ENCODE measurements around the gene INAFM1. TPM values are rescaled to one million over a fixed set of nuclear protein-coding genes. Genes with fewer than 3 reads are reported as not detected.
A peak's percentile ranks its signal among the peaks of the same experiment; 100 is the strongest.

INAFM1 gene
- total and polyA plus RNA-seq, 4 donors = 1.5 to 2.5 (median 1.9) TPM

DNA sequence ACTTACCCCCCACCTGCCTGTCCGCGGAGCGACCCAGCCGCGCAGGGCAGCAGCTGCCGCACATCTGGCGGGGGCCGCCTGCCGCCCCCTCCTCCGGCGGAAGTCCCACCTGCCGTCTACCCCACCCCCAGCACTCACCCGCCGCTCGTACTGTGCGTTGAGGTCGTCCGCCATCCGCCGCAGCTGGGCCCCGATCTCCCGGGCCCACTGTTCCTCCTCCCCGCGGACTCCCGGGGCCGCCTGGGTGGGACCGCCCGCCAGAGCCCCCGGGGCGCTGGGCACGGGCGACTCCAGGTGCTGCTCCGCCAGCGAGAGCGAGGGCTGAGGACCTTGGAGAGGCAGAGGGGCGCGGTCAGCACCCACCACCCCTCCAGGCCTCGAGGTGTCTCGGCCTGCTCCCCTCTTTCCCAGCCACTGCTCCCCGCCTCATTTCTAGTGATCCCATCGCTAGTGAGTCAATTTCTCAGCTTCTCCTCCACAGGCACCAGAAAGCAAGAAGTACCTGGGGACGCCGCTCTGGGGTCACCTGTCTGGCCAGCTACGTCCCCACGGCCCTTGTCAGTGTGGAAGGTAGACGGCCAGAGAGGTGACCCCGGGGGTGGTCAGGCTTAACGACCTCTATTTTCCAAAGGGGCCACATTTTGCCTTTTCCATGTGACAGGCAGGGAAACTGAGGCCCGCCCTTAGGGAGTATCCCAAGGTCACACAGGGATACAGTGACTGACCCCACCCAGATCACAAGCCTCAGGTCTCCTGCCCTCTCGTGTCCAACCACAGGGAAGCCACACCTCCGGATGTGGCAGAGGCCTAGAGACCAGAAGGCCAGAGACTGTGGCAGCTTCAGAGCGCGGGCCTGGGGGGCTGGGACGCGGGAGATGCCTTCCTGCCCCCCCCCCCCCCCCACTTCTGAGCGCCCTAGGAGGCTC, 48.0 kb upstream of the INAFM1 start (continued):
- TF ChIP-seq, protein P1, sequence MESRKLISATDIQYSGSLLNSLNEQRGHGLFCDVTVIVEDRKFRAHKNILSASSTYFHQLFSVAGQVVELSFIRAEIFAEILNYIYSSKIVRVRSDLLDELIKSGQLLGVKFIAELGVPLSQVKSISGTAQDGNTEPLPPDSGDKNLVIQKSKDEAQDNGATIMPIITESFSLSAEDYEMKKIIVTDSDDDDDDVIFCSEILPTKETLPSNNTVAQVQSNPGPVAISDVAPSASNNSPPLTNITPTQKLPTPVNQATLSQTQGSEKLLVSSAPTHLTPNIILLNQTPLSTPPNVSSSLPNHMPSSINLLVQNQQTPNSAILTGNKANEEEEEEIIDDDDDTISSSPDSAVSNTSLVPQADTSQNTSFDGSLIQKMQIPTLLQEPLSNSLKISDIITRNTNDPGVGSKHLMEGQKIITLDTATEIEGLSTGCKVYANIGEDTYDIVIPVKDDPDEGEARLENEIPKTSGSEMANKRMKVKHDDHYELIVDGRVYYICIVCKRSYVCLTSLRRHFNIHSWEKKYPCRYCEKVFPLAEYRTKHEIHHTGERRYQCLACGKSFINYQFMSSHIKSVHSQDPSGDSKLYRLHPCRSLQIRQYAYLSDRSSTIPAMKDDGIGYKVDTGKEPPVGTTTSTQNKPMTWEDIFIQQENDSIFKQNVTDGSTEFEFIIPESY (IDR thresholded peaks at IDR 0.05) = no peak
- no peak for TF ChIP-seq EGR1 (IDR thresholded peaks at IDR 0.05; ENCODE audit: low read depth in 2 of 2)
- TF ChIP-seq YY1 (IDR thresholded peaks at IDR 0.05) = peak; percentile 76

DNA sequence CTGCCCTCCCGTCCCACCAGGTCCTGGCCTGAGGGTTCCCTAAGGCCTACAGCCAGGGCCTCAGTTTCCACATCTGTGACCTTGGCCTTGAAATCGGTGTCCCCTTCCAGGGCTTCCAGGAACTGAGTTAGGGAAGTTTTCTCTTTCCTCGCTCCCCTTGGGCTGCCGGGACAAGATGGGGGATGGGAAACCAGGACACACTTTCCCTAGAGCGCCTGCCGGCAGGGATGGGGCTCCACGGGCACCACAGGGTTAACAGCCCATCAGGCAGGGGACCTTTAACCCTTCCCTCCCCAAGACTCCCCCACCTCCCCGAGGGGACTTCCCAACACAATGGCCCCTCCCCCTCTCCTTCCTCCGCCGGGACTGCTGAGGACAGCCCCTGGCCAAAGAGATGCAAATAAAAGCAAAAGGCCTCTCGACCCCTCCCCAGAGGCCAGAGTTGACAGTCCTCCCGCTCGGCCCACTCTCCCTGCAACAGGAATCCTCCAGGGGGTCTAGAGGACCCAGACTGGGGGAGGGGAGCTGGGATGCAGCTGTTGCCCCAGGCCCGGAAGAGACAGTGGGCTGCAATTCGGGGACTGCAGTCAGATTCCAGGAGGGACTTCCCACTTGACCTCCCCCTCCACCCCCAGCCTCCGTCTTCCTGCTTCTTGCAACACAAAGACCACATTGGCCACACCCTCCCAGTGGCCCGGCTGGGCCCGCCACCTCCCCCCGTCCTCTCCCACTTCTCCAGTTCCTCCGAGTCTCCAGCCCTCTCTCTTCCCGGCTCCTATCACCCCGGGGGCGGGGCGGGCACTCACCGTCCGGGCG, 47.1 kb upstream of the INAFM1 start:
- Histone ChIP-seq H3K36me3 (ENCODE audit: control insufficient read depth in 4 of 4, insufficient read depth in 3 of 4, low read depth in 1 of 4, low read length in 3 of 4) (peaks cover 0 to 3% (median 0%) of the 10 kb centered on the region in 4 donors), H3K27me3 (ENCODE audit: control insufficient read depth in 4 of 4, insufficient read depth in 4 of 4, low read length in 3 of 4) (no peaks in the 10 kb centered on the region), H3K4me1 (ENCODE audit: control insufficient read depth in 4 of 4, insufficient read depth in 4 of 4, low read length in 3 of 4) (peaks cover 9 to 42% (median 29%) of the 10 kb centered on the region in 4 donors), H3K9me3 (ENCODE audit: control insufficient read depth in 4 of 4, low read length in 3 of 4) (no peaks in the 10 kb centered on the region), H3K9ac (ENCODE audit: low read depth in 1 of 2, low read length in 2 of 2) (peak overlapping the region; percentile 60 to 74), H3K27ac (ENCODE audit: low read depth in 1 of 2, low read length in 2 of 2) (peak overlapping the region; percentile 98), H3K4me3 (ENCODE audit: low read depth in 1 of 3, low read length in 3 of 3) (peak overlapping the region; percentile 42 to 73 (median 60))
- no peak for TF ChIP-seq FOXA2 (IDR thresholded peaks at IDR 0.05)
- TF ChIP-seq, protein P2, sequence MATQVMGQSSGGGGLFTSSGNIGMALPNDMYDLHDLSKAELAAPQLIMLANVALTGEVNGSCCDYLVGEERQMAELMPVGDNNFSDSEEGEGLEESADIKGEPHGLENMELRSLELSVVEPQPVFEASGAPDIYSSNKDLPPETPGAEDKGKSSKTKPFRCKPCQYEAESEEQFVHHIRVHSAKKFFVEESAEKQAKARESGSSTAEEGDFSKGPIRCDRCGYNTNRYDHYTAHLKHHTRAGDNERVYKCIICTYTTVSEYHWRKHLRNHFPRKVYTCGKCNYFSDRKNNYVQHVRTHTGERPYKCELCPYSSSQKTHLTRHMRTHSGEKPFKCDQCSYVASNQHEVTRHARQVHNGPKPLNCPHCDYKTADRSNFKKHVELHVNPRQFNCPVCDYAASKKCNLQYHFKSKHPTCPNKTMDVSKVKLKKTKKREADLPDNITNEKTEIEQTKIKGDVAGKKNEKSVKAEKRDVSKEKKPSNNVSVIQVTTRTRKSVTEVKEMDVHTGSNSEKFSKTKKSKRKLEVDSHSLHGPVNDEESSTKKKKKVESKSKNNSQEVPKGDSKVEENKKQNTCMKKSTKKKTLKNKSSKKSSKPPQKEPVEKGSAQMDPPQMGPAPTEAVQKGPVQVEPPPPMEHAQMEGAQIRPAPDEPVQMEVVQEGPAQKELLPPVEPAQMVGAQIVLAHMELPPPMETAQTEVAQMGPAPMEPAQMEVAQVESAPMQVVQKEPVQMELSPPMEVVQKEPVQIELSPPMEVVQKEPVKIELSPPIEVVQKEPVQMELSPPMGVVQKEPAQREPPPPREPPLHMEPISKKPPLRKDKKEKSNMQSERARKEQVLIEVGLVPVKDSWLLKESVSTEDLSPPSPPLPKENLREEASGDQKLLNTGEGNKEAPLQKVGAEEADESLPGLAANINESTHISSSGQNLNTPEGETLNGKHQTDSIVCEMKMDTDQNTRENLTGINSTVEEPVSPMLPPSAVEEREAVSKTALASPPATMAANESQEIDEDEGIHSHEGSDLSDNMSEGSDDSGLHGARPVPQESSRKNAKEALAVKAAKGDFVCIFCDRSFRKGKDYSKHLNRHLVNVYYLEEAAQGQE (IDR thresholded peaks at IDR 0.05) = no peak
- no peak for TF ChIP-seq TAF1 (conservative IDR thresholded peaks at IDR 0.05)
- no peak for TF ChIP-seq JUND (IDR thresholded peaks at IDR 0.05)
- no peak for TF ChIP-seq GABPA (IDR thresholded peaks at IDR 0.05 in 1 of 2, conservative IDR thresholded peaks at IDR 0.05 in 1 of 2)
- TF ChIP-seq SP1 (IDR thresholded peaks at IDR 0.05) = peak; percentile 15
- TF ChIP-seq, protein P3, sequence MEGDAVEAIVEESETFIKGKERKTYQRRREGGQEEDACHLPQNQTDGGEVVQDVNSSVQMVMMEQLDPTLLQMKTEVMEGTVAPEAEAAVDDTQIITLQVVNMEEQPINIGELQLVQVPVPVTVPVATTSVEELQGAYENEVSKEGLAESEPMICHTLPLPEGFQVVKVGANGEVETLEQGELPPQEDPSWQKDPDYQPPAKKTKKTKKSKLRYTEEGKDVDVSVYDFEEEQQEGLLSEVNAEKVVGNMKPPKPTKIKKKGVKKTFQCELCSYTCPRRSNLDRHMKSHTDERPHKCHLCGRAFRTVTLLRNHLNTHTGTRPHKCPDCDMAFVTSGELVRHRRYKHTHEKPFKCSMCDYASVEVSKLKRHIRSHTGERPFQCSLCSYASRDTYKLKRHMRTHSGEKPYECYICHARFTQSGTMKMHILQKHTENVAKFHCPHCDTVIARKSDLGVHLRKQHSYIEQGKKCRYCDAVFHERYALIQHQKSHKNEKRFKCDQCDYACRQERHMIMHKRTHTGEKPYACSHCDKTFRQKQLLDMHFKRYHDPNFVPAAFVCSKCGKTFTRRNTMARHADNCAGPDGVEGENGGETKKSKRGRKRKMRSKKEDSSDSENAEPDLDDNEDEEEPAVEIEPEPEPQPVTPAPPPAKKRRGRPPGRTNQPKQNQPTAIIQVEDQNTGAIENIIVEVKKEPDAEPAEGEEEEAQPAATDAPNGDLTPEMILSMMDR (IDR thresholded peaks at IDR 0.05; ENCODE audit: low read depth, low read length, missing input control) = peak; percentile 1
- TF ChIP-seq YY1 (IDR thresholded peaks at IDR 0.05) = peak; percentile 27
- TF ChIP-seq NR2F2 (IDR thresholded peaks at IDR 0.05) = peak; percentile 80
- TF ChIP-seq EGR1 (IDR thresholded peaks at IDR 0.05; ENCODE audit: low read depth in 2 of 2) = no peak
- peak in 1 of 2 donors; percentile 9 for TF ChIP-seq RXRA (IDR thresholded peaks at IDR 0.05)
- TF ChIP-seq, protein P4, sequence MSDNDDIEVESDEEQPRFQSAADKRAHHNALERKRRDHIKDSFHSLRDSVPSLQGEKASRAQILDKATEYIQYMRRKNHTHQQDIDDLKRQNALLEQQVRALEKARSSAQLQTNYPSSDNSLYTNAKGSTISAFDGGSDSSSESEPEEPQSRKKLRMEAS (IDR thresholded peaks at IDR 0.05) = no peak
- TF ChIP-seq FOXA1 (IDR thresholded peaks at IDR 0.05) = no peak
- TF ChIP-seq HNF4A (conservative IDR thresholded peaks at IDR 0.05) = no peak
- no peak for TF ChIP-seq RAD21 (IDR thresholded peaks at IDR 0.05)
- DNase-seq (ENCODE audit: low spot score) = peak; percentile 58
- 2% methylated on average over 27 of the region's 27 CpGs for WGBS

Data from liver (tissue), 9 donors.